GM18505 (cell line): ENCODE data around the gene CARD11.

ENCODE experiments used
- ATAC-seq: cut with Tn5 transposase; IDR thresholded peaks from one replicate; pipeline ENCODE4 v1.9.1; 2021; ENCODE audit not compliant: unreplicated experiment
- POLR2A ChIP-seq: IDR thresholded peaks from 4 replicates; pipeline ENCODE4 v1.6.1; 2011; ENCODE audit warnings: borderline replicate concordance; ENCODE audit not compliant: insufficient read depth, insufficient read length; ENCODE audit errors: extremely low read depth

CARD11 gene

GRCh38 chr7:3069771-3070449, 26.2 kb upstream of the CARD11 start:
- no peak for TF ChIP-seq POLR2A
- ATAC-seq = no peak

DNA sequence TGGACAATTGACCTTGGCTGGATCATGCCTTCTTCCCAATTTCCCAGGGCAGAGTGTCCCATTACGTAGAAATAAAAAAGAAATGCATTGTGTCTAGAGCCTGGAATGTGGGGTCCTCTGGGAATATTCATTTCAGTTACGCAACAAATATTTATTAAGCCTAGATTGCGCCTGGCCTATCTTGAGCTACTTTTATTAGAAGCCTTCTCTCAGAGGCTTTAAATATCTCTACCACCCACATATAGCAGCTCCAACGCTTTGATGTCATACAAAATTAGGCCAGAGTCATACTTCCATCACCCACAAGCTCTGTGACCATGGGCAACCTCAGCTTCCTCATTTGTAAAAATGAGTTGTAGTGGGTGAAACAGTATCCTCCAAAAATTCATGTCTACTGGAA, 24.9 kb upstream of the CARD11 start:
- no peak for TF ChIP-seq POLR2A
- peak; percentile 60 for ATAC-seq

DNA sequence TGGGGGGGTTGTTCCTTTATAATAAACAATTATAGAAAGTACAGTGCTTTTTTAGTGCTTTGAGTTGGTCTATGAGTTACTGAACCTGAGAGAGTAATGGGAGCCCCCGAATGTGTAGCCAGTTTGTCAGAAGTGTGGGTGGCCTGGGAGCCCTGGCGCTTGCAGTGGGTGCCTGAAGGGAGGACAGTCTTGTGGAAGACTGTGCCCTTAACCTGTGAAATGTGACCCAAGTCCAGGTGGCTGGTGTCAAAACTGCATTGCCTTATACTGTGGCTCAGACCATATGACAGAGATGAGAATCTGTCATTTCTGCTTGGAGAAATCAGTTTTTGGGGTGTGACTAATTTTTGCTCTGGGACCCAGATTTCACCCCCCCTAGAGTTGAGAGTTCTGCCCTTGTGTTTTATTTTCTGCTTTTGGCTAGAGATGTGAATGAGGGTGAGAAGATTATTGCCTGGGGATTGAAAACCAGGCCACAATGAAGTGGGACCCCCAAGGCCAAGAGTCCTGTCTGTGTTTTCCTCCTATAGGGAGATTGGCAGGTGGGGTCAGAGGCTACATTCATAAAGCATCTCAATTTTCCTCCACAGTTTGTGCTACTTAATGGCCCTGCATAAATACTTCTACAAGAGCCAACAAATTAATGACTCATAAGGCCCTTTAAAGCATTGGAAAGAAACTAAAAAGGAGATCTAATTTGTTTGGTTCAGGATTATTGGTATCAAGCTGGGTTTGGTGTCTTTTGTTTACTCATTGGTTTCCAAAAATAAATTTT, 24.1 kb upstream of the CARD11 start:
- no peak for TF ChIP-seq POLR2A
- no peak for ATAC-seq

GRCh38 chr7:3067193-3067592, 23.5 kb upstream of the CARD11 start:
- TF ChIP-seq POLR2A = no peak
- ATAC-seq = no peak

- no peak for ATAC-seq
- TF ChIP-seq POLR2A = no peak
Measured at GRCh38 chr7:3066506-3066905, 22.8 kb upstream of the CARD11 start.

GRCh38 chr7:3065724-3066143, 22.1 kb upstream of the CARD11 start:
- TF ChIP-seq POLR2A = no peak
- peak; percentile 30 for ATAC-seq

- no peak for TF ChIP-seq POLR2A
- no peak for ATAC-seq
Measured at GRCh38 chr7:3064067-3064466, 20.4 kb upstream of the CARD11 start.

GRCh38 chr7:3063016-3063753, 19.5 kb upstream of the CARD11 start:
- no peak for TF ChIP-seq POLR2A
- peak; percentile 87 for ATAC-seq

DNA sequence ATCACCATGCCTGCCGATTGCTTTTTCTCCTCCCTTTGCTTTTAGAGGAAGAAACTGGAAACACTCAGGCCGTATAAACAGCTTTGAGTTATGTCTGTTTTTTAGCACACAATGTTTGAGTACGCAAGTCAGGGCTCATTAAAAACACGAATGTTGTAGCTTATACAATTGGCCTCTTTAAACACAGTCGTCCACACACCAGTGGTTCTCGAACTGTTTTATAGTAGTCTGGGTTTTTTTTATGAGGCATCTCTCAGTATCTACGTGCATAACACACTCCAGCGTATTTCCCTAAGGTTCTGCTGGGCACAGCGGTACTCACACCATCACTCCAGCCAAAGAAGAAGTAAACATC, 13.4 kb upstream of the CARD11 start:
- no peak for ATAC-seq
- TF ChIP-seq POLR2A = no peak

DNA sequence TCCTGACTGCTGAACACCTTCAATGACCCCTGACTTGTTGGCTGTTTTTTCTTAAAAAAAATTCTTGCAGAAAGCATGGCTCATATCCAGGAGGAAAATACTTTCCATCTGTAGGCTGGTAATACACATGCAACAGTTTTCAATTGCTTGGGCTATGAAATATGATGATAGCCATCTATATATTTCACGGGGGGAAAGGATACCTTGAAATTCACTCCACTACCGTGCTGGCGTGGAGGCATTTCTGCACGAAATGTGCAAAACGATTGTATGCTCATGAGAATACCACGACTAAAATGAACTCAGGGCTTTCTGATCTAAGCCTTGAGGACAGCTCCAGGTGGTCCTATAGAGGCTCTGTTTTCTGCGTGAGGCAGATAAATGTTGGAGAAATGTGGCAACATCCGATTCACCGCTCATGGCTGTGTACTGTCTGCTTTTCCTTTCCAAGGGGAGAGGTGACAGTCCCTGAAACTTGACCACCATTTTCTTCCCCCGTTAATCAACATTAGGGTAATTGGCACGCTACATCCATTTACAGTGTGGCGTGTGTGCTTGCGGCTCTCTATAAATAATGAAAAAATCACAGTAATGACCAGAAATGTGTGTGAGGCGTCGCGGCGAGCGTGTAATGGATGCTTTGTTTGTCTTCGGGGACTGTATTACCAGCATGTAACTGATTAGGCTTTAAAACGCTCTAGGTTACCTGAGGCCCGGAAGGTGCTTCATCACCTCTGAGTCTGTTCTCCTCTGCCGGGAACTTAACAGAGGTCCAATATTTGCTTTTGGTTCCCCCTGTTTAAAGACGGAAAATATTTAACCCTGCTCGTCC, 12.8 kb upstream of the CARD11 start:
- ATAC-seq = no peak
- no peak for TF ChIP-seq POLR2A

GRCh38 chr7:3055626-3056025, 12.0 kb upstream of the CARD11 start:
- no peak for ATAC-seq
- no peak for TF ChIP-seq POLR2A

GRCh38 chr7:3042861-3043489, 692 bp downstream of the CARD11 start:
- no peak for TF ChIP-seq POLR2A
- peak; percentile 69 for ATAC-seq
